LNCAP (cell line): Measurements from ENCODE around the gene COL18A1.

Experiments
- TF ChIP-seq, protein P1 (sequence below): fragments of 450-650 bp; IDR thresholded peaks from 2 replicates; pipeline ENCODE4 v1.5.1; 2017; ENCODE audit warnings: mild to moderate bottlenecking

COL18A1 gene

GRCh38 chr21:45490049-45490731 lies 85.2 kb downstream of the COL18A1 start:
- TF ChIP-seq, protein P1, sequence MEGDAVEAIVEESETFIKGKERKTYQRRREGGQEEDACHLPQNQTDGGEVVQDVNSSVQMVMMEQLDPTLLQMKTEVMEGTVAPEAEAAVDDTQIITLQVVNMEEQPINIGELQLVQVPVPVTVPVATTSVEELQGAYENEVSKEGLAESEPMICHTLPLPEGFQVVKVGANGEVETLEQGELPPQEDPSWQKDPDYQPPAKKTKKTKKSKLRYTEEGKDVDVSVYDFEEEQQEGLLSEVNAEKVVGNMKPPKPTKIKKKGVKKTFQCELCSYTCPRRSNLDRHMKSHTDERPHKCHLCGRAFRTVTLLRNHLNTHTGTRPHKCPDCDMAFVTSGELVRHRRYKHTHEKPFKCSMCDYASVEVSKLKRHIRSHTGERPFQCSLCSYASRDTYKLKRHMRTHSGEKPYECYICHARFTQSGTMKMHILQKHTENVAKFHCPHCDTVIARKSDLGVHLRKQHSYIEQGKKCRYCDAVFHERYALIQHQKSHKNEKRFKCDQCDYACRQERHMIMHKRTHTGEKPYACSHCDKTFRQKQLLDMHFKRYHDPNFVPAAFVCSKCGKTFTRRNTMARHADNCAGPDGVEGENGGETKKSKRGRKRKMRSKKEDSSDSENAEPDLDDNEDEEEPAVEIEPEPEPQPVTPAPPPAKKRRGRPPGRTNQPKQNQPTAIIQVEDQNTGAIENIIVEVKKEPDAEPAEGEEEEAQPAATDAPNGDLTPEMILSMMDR = no peak

- TF ChIP-seq, protein P1 = no peak
Observed at GRCh38 chr21:45491056-45491455, 86.1 kb downstream of the COL18A1 start.

DNA sequence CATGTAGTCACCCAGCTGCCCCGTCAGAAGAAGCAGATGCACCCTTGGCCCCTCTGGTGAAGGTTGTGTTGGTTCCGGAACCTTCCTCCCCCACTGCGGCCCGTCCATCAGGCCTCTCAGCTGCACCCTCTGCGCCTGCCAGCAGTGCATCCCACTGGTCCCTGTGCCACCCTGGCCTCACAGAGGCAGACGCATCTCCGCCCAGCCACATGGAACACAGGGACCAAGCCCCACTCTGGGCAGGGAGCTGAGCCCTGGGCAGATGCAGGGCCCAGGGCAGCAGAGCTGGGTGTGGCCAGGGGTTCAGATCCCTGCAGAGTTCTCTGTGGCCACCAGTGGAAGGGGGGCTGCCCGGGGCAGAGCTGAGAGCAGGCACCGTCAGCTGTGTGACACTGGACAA lies 86.7 kb downstream of the COL18A1 start:
- TF ChIP-seq, protein P1 = no peak

- TF ChIP-seq, protein P1 = no peak
Observed at GRCh38 chr21:45492765-45493164, 87.8 kb downstream of the COL18A1 start.

- TF ChIP-seq, protein P1 = no peak
Observed at GRCh38 chr21:45493401-45494001, 88.5 kb downstream of the COL18A1 start.

- TF ChIP-seq, protein P1 = no peak
Observed at GRCh38 chr21:45494135-45494850, 89.3 kb downstream of the COL18A1 start.

DNA sequence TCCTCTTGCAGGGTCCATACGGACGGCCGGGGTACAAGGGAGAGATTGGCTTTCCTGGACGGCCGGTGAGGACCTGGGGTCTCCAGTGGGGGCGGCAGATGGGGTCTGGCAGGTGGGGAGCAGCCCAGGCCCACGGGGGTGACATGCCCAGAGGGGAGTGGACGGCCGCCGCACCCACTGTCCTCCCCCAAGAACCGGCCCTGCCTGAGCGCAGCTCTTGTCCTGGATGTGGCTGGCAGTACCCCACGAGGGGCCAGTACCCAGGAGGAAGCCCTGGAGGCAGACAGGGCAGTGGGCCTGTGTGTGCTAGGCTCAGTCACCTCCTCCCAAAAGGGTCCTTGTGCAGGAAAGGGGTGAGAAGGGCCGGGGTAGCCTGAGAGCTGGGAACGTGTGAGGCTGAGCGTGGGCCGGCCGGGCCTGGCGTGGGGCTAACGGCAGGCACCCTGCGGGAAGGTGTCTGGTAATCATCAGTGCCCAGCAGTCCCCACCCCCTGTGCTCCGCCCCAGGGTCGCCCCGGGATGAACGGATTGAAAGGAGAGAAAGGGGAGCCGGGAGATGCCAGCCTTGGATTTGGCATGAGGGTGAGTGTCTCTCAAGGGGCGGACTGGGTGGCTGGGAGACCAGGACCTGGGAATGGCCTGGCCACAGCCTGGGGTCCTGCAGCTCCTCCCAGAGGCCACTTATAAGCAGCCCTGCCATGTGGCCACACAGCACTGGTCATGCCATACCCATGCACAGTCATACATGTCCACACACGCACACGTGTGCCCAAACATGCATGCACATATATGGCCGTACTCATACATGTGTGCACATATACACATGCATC lies 90.1 kb downstream of the COL18A1 start:
- TF ChIP-seq, protein P1 = no peak
